Limb (tissue), 2 donors: ENCODE measurements around the gene ENPP3.

Experiments used
- DNase-seq, 2 donors: peaks; one replicate each; pipeline ENCODE4 v3.0.0-alpha.2; 2016; ENCODE audit errors: extremely low spot score in 2 of 2

Gene ENPP3

GRCh38 chr6:131765081-131765803, 128.1 kb downstream of the ENPP3 start:
- no peak for DNase-seq

GRCh38 chr6:131765804-131766135, 128.7 kb downstream of the ENPP3 start:
- no peak for DNase-seq

GRCh38 chr6:131766631-131767030, 129.5 kb downstream of the ENPP3 start:
- DNase-seq, result no peak

- DNase-seq, result no peak
Measured at GRCh38 chr6:131768964-131769363, 131.9 kb downstream of the ENPP3 start.

DNA sequence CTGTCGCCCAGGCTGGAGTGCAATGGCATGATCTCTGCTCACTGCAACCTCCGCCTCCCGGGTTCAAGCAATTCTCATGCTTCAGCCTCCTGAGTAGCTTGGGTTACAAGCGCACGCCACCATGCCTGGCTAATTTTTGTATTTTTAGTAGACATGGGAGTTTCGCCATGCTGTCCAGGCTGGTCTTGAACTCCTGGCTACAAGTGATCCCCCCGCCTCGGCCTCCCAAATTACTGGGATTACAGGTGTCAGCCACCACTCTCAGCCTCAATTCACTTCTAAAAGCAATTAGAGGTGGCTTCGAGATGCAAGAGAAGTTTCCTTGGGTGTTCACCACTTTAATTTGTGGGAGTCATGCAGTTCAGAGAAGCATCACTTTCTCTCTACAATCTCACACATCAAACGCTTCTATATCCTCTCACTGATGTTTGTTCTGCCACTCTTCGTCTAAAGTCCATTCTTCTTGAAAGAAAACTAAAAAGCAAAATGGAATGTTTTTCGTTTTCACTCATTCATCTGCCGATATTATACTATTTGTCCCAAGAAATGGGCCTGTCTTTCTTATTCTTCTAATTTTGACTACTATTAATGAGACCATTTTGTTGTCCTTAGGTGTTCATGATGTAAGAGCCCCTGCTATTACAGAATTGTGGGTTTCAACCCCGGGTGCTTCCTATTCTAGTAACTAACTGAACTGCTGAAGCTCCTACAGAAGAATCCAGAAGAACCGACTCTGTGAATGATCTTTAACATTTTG, 132.5 kb downstream of the ENPP3 start:
- no peak for DNase-seq

DNA sequence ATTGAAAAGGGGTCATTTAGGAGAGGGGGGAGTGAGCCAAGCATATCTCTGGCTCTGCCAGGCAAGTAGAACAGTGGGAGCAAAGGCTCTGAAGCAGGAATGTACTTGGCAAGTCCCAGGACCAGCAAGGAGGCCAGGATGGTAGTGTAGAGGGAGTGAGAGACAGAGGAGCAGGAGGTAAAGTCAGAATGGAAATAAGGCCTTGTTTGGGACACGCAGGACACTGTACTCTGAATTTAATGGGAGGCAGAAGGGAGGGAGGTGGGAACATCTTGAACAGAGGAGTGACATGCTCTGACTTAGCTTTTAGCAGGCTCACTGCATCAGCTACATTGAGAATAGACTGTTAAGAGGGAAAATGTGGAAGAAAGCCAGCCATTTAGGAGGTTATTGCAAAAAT, 133.7 kb downstream of the ENPP3 start:
- DNase-seq, result no peak

DNA sequence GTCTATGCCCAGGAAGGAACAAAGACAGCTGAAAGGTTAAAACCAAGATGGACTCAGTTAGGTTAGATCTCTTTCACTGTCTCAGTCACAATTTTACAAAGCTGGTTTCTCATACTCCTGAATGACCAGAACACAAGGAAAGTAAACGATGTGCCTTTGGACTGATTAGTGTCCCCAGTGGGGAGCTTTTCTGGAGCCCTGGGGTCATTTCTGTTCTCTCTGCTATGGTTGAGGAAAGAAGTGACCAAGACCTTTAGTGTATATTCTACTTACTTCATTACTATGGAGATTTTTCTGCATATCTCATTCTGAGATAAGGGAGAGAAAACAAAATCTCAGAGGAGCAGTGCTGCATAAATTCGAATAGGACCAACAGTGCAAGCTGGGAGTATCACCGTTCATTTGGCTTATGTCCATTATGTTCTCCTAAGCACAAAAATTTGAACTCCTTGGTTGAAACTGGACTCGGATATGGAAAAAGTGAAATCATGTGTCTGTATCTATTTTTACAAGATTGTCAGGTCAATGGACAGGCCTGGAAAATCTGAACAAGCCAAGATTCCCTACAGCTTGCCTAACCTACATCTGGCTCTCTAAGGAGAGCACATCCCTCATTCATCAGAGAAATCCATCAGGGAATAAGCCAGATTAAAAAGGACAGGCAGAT, 136.3 kb downstream of the ENPP3 start:
- DNase-seq, result no peak

- no peak for DNase-seq
Measured at GRCh38 chr6:131775886-131776285, 138.8 kb downstream of the ENPP3 start.

- no peak for DNase-seq
Measured at GRCh38 chr6:131776985-131777384, 139.9 kb downstream of the ENPP3 start.

- peak in 1 of 2 donors; percentile 49 for DNase-seq
Measured at GRCh38 chr6:131778169-131778568, 141.1 kb downstream of the ENPP3 start.

DNA sequence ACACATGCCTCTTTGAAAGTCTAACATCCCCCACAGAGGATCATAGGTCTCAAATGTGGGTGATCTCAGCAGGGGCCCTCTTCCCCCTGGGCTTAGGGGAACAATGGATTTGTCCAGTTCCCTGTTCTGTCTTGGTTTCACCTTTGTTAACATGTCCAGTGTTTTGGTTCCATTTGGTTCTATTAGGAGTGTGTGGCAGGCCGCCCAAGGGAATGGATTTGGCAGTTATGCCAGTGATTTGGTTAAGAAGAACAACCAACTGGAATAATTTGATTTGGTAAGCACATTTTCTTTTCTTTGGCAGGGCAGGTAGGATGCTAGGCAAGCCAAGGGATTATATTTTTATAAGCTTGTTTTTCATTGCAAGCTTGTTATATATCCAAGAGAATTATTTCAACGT, 142.2 kb downstream of the ENPP3 start:
- DNase-seq, result no peak

GRCh38 chr6:131780600-131780999, 143.5 kb downstream of the ENPP3 start:
- DNase-seq, result no peak

- DNase-seq, result no peak
Measured at GRCh38 chr6:131781687-131782086, 144.6 kb downstream of the ENPP3 start.

DNA sequence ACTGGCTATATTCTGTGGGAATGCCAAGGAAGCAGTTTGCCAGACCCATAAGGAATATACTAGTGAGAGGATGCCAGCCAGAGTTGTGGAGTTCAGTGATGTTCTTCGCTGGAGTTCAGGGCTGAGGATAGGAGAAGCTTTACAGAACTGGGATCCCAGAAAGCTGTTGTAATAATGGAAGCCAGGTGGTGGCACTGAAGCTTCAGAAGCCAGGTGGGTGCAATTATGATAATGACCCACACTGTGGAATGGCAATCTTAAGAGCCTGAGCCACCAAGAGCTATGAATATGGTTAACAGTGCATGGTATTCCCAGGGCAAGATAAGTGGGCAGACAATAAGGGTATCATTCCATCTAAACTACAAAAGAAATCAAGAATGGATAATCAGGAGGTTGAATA, 145.7 kb downstream of the ENPP3 start:
- no peak for DNase-seq

GRCh38 chr6:131784561-131784960, 147.5 kb downstream of the ENPP3 start:
- no peak for DNase-seq

DNA sequence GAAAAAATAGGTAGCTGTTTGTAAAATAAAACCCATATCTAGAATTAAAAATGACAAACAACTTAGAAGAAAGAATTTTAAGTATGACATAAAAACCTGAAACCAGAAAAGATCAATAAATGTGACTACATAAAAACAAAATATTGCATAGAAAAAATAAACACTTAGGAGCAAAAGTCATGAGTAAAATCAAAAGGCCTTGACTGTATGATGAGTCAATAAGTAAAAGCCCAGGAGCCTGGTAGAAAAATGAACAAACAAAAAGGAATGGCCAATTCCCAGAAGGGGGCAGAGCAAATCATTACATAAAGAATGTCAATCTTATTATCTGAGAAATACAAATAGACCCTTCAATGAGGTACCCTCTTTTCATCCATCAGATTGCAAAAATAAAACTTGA, 150.0 kb downstream of the ENPP3 start:
- no peak for DNase-seq

DNA sequence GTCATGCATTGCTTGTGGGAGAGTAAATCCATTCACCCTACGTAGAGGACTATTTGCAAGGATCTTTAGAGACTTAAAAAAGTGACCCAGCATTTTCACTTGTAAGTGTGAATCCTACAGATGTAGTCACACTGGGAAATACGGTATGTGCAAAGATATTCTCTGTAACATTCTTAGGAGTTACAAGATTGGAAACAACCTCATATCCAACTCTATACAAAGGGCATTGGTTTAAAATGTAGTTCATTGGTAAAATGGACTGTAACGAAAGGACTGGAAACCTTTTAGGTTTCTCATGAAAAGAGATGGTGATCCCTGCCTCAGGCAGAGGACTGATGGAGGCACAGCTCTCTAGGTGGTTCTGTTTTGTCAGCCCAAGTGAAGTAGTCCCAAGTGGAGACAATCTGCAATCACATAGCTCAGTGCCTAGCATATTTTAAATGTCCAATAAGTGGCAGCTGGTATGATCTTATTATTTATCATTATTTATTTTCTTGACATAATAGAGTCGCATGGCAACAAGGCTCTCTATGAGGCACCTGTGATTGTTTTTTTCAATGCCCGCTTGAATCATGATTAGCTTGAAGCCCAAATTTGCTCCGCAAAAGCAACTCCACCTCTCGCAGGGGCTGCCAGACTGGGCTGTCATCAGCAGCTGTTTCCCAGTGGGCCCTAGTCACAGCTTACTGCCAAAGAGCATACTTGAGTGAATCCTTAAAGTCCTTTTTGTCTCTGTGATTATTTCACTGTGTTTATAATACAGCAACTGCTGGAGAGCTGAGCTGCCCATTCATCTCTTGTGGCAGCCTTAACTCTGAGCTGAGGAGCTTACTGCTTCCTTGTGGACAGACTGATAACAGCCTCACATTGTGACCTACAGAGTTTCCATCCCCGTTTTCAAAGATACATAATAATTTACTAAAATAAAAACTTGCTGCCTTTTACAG, 150.9 kb downstream of the ENPP3 start:
- DNase-seq, result peak; percentile 50 to 74

DNA sequence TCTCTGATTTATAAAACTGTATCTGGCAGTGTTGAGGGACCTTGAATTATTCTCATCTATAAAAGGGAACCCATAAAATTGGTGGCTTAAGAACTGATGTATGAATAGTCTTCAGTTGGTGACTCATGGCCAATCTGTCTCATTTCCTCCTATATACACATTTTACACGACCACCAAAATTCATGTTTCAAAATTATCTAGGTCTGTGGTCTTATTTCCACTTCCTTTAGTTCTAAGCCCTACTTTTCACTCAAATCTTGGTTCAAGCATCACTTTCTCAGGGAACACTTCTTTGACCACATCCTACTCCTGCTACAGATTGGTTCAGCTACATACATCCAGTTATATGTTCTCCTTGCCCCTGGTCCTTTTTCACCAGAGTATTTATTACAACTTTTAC, 152.1 kb downstream of the ENPP3 start:
- no peak for DNase-seq

DNA sequence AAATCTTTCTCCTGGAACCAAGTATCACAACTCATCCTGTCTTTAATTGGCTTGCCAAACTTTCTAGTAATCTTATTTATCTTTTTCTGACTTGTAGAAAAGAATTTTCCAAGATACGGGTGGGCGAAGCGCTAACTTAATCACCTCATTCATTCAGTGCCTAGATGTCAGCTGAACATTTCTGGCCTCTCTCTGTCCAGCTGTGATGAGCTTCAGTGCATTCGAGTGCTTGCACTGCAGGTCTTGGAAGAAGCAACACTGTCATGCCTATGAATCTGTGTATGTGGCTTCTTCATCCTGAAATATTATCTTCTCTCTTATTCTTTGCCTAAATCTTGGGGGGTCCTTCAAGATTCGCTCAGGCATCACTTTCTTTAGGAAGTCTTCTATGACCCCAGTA, 154.4 kb downstream of the ENPP3 start:
- no peak for DNase-seq

DNA sequence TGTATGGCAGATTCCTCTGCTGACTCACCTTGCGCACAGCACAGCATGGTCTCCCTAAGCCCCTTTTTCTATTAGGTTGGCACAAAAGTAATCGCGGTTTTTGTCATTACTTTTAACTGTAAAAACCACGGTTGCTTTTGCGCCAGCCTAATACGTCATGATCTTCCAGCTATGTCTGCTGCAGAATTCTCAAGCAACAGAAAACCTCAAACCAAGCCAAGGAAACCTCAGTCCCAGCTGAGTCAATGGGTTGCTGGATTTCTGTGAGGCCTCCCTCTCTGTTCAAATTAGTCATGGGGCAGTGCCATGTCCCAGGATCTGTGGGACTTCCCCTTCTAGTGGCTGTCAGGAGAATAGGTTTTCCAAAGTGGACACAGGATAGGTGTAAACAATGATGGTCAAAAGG, 155.0 kb downstream of the ENPP3 start:
- DNase-seq, result no peak

DNA sequence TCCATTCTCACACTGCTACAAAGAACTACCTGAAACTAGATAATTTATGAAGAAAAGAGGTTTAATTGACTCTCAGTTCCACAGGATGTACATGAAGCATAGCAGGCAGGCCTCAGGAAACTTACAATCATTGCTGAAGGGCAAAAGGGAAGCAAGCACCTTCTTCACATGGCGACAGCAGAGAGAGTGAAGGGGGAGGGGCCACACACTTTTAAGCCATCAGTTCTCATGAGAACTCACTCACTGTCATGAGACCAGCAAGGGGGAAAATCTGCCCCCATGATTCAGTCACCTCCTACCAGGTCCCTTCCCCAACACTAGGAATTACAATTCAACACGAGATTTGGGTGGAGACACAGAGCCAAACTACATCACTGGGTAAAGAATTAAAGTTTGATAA, 158.3 kb downstream of the ENPP3 start:
- DNase-seq, result no peak
